H1 (cell line): Measurements from ENCODE around the gene TRIM71. TPM values are rescaled to one million over a fixed set of nuclear protein-coding genes. Genes with fewer than 3 reads are reported as not detected.

Experiments used
- CTCF ChIA-PET: fragments of 300-600 bp; sonication (Branson Sonifier 250); formaldehyde crosslinking; loops from one replicate; lab custom pipeline; 2021; ENCODE audit not compliant: partially characterized antibody; lab: Charles Lee
- POLR2A ChIA-PET: fragments of 300-600 bp; sonication (Branson Sonifier 250); formaldehyde crosslinking; loops from one replicate; lab custom pipeline; 2021; ENCODE audit warnings: inconsistent platforms; ENCODE audit not compliant: partially characterized antibody; lab: Charles Lee
- DNase-seq, 2 experiments: peaks; one replicate each; pipeline versions ENCODE4 v3.0.0 to v3.0.0-alpha.2; 2010 to 2022; ENCODE audit warnings: low spot score in 2 of 2, low read depth in 1 of 2, mixed read lengths in 1 of 2
- FAIRE-seq: peaks from 2 replicates; lab custom pipeline; 2011; peaks lifted over from hg19 to GRCh38; lab: Jason Lieb, UNC
- H2AFZ ChIP-seq: 2 replicates; pipeline ENCODE4 v1.8.1; 2012; ENCODE audit warnings: low read length, inconsistent platforms
- H2AK5ac ChIP-seq: 2 replicates; pipeline ENCODE4 v1.6.1; 2013; ENCODE audit warnings: low read depth, low read length
- H2BK120ac ChIP-seq: replicated peaks from 2 replicates; pipeline ENCODE3; 2013; ENCODE audit warnings: low read depth, low read length, inconsistent platforms
- H2BK12ac ChIP-seq: 2 replicates; pipeline ENCODE4 v1.6.1; 2013; ENCODE audit warnings: low read depth, low read length
- H2BK15ac ChIP-seq: 2 replicates; pipeline ENCODE4 v1.6.1; 2013; ENCODE audit warnings: low read length
- H2BK20ac ChIP-seq: 2 replicates; pipeline ENCODE4 v1.6.1; 2013; ENCODE audit warnings: low read length
- H2BK5ac ChIP-seq: 2 replicates; pipeline ENCODE4 v1.6.1; 2013; ENCODE audit warnings: low read depth, low read length
- H3K14ac ChIP-seq: 2 replicates; pipeline ENCODE4 v1.6.1; 2013; ENCODE audit warnings: inconsistent platforms; ENCODE audit not compliant: insufficient read length
- H3K18ac ChIP-seq: 2 replicates; pipeline ENCODE4 v1.6.1; 2013; ENCODE audit warnings: low read length; ENCODE audit errors: extremely low read depth
- H3K23ac ChIP-seq: 2 replicates; pipeline ENCODE4 v1.6.1; 2013; ENCODE audit warnings: inconsistent platforms; ENCODE audit not compliant: insufficient read length
- H3K23me2 ChIP-seq: 2 replicates; pipeline ENCODE4 v1.6.1; 2013; ENCODE audit warnings: low read depth, low read length
- H3K27ac ChIP-seq: 2 replicates; pipeline ENCODE4 v1.6.1; 2011; ENCODE audit warnings: low read depth, low read length, inconsistent platforms
- H3K27me3 ChIP-seq, 4 experiments: replicated peaks in 1 of 4; 1 replicate in 1 of 4; 2 replicates in 3 of 4; pipeline versions ENCODE4 v1.6.1 to v1.8.1; 2011 to 2013; ENCODE audit warnings: low read length in 3 of 4, mild to moderate bottlenecking in 3 of 4, inconsistent platforms in 2 of 4, mixed read lengths in 2 of 4, moderate library complexity in 1 of 4; ENCODE audit not compliant: control insufficient read depth in 3 of 4, insufficient read depth in 3 of 4; ENCODE audit errors: extremely low read depth in 1 of 4
- H3K36me3 ChIP-seq, 4 experiments: 2 replicates each; pipeline versions ENCODE4 v1.6.1 to v1.8.1; 2011 to 2013; ENCODE audit warnings: mild to moderate bottlenecking in 4 of 4, low read length in 3 of 4, moderate library complexity in 2 of 4, control low read depth in 1 of 4, inconsistent platforms in 1 of 4; ENCODE audit not compliant: insufficient read depth in 4 of 4, control insufficient read depth in 2 of 4
- H3K4ac ChIP-seq: replicated peaks from 2 replicates; pipeline ENCODE3; 2013; ENCODE audit warnings: low read length, low read depth, mixed read lengths, inconsistent platforms; ENCODE audit not compliant: insufficient read length
- H3K4me1 ChIP-seq, 4 experiments: replicated peaks in 1 of 4; 1 replicate in 1 of 4; 2 replicates in 3 of 4; pipeline versions ENCODE4 v1.6.1 to v1.8.1; 2011 to 2013; ENCODE audit warnings: low read length in 3 of 4, inconsistent platforms in 2 of 4, mixed read lengths in 1 of 4; ENCODE audit not compliant: insufficient read depth in 4 of 4, control insufficient read depth in 3 of 4
- H3K4me2 ChIP-seq, 2 experiments: 2 replicates each; pipeline versions ENCODE4 v1.6.1 to v1.8.1; 2011 to 2013; ENCODE audit warnings: low read depth in 2 of 2, low read length in 2 of 2, control low read depth in 1 of 2, inconsistent platforms in 1 of 2, mild to moderate bottlenecking in 1 of 2; ENCODE audit not compliant: insufficient read depth in 1 of 2
- H3K4me3 ChIP-seq, 4 experiments: fragments of 200-600, 300-600 bp in 1 of 4; sonication (generic), shearing (Covaris generic), sonication (Bioruptor Twin) in 1 of 4; 2 replicates each; pipeline versions ENCODE4 v1.5.1 to v1.8.1; 2011 to 2016; ENCODE audit warnings: low read length in 4 of 4, low read depth in 3 of 4, control low read depth in 2 of 4, inconsistent platforms in 2 of 4, mild to moderate bottlenecking in 2 of 4, mixed read lengths in 1 of 4, moderate library complexity in 1 of 4; ENCODE audit not compliant: insufficient read depth in 2 of 4; ENCODE audit errors: extremely low read depth in 1 of 4
- H3K56ac ChIP-seq: replicated peaks from 2 replicates; pipeline ENCODE3; 2013; ENCODE audit warnings: low read depth, mild to moderate bottlenecking, mixed read lengths, low read length, inconsistent platforms; ENCODE audit not compliant: insufficient read length
- H3K79me1 ChIP-seq: 2 replicates; pipeline ENCODE4 v1.6.1; 2013; ENCODE audit warnings: low read depth, low read length, control low read depth
- H3K79me2 ChIP-seq, 2 experiments: 2 replicates each; pipeline versions ENCODE4 v1.6.1 to v1.8.1; 2012 to 2013; ENCODE audit warnings: low read length in 2 of 2, mild to moderate bottlenecking in 2 of 2, inconsistent platforms in 1 of 2; ENCODE audit not compliant: insufficient read depth in 2 of 2, control insufficient read depth in 1 of 2
- H3K9ac ChIP-seq, 4 experiments: replicated peaks in 1 of 4; 1 replicate in 1 of 4; 2 replicates in 3 of 4; pipeline versions ENCODE4 v1.6.1 to v1.8.1; 2011 to 2013; ENCODE audit warnings: low read depth in 3 of 4, low read length in 3 of 4, control low read depth in 2 of 4, mild to moderate bottlenecking in 2 of 4, moderate library complexity in 2 of 4, inconsistent platforms in 1 of 4; ENCODE audit errors: extremely low read depth in 1 of 4
- H3K9me3 ChIP-seq, 2 experiments: 2 replicates each; pipeline versions ENCODE4 v1.6.1 to v1.8.1; 2012 to 2013; ENCODE audit warnings: mild to moderate bottlenecking in 2 of 2, moderate library complexity in 2 of 2, control low read depth in 1 of 2, inconsistent platforms in 1 of 2, low read depth in 1 of 2, low read length in 1 of 2, mixed read lengths in 1 of 2; ENCODE audit not compliant: insufficient read depth in 2 of 2
- H4K20me1 ChIP-seq, 2 experiments: replicated peaks in 1 of 2; 2 replicates each; pipeline versions ENCODE3 to v1.8.1; 2011 to 2013; ENCODE audit warnings: inconsistent platforms in 2 of 2, low read length in 2 of 2, mild to moderate bottlenecking in 1 of 2; ENCODE audit not compliant: insufficient read depth in 2 of 2, control insufficient read depth in 1 of 2
- H4K5ac ChIP-seq: 2 replicates; pipeline ENCODE4 v1.6.1; 2013; ENCODE audit warnings: low read length, low read depth, mixed read lengths, inconsistent platforms; ENCODE audit not compliant: insufficient read length
- H4K8ac ChIP-seq: 2 replicates; pipeline ENCODE4 v1.8.0; 2013; ENCODE audit warnings: mild to moderate bottlenecking, moderate library complexity, low read length, inconsistent platforms; ENCODE audit not compliant: insufficient read depth; ENCODE audit errors: extremely low read depth
- H4K91ac ChIP-seq: replicated peaks from 2 replicates; pipeline ENCODE3; 2013; ENCODE audit warnings: low read length, mixed read lengths, inconsistent platforms; ENCODE audit not compliant: insufficient read length
- BCL11A ChIP-seq, 2 experiments: IDR thresholded peaks; one replicate each; pipeline ENCODE4 v1.6.1; 2011; ENCODE audit warnings: low read depth in 2 of 2, low read length in 2 of 2, mild to moderate bottlenecking in 2 of 2
- CHD2 ChIP-seq: IDR thresholded peaks from 2 replicates; pipeline ENCODE4 v1.6.1; 2012; ENCODE audit warnings: low read length, improper control_type of control experiment
- HDAC6 ChIP-seq: IDR thresholded peaks from one replicate; pipeline ENCODE4 v1.7.1; 2012; ENCODE audit warnings: low read depth, mild to moderate bottlenecking, inconsistent platforms, low read length, moderate library complexity
- KDM4A ChIP-seq: IDR thresholded peaks from one replicate; pipeline ENCODE4 v1.7.1; 2012; ENCODE audit warnings: low read depth, mild to moderate bottlenecking, moderate library complexity, low read length, inconsistent platforms; ENCODE audit not compliant: severe bottlenecking
- PHF8 ChIP-seq: fragments of 200-600 bp; sonication (generic); conservative IDR thresholded peaks from 2 replicates; pipeline ENCODE4 v1.7.1; 2012; ENCODE audit warnings: low read depth, mild to moderate bottlenecking, inconsistent platforms, low read length, moderate library complexity
- POLR2A ChIP-seq, 2 experiments: IDR thresholded peaks; 1 replicate in 1 of 2; 2 replicates in 1 of 2; pipeline ENCODE4 v1.6.1; 2011; ENCODE audit warnings: low read depth in 2 of 2, low read length in 2 of 2, mild to moderate bottlenecking in 2 of 2; ENCODE audit errors: control extremely low read depth in 1 of 2
- RAD21 ChIP-seq, 2 experiments: IDR thresholded peaks in 1 of 2; conservative IDR thresholded peaks in 1 of 2; 2 replicates each; pipeline ENCODE4 v1.6.1; 2011; ENCODE audit warnings: low read depth in 2 of 2, low read length in 2 of 2, improper control_type of control experiment in 1 of 2, inconsistent platforms in 1 of 2, mild to moderate bottlenecking in 1 of 2, moderate library complexity in 1 of 2
- RXRA ChIP-seq: IDR thresholded peaks from 2 replicates; pipeline ENCODE4 v1.6.1; 2011; ENCODE audit warnings: low read depth, mild to moderate bottlenecking, low read length, moderate library complexity; ENCODE audit not compliant: insufficient read depth
- SIN3A ChIP-seq, 2 experiments: IDR thresholded peaks in 1 of 2; conservative IDR thresholded peaks in 1 of 2; 2 replicates each; pipeline ENCODE4 v1.6.1; 2011 to 2012; ENCODE audit warnings: low read length in 2 of 2, improper control_type of control experiment in 1 of 2, low read depth in 1 of 2, mild to moderate bottlenecking in 1 of 2
- SP4 ChIP-seq: IDR thresholded peaks from 2 replicates; pipeline ENCODE4 v1.6.1; 2012; ENCODE audit warnings: low read length, inconsistent platforms
- TAF1 ChIP-seq: IDR thresholded peaks from 2 replicates; pipeline ENCODE4 v1.6.1; 2011; ENCODE audit warnings: mild to moderate bottlenecking, low read depth, low read length
- TAF7 ChIP-seq: optimal IDR thresholded peaks from 2 replicates; pipeline ENCODE3; 2011; ENCODE audit warnings: low read depth, mild to moderate bottlenecking, inconsistent platforms, low read length, moderate library complexity, borderline replicate concordance
- TBP ChIP-seq: IDR thresholded peaks from 2 replicates; pipeline ENCODE4 v1.6.1; 2011; ENCODE audit warnings: low read depth, low read length, improper control_type of control experiment
- TCF12 ChIP-seq: IDR thresholded peaks from 2 replicates; pipeline ENCODE4 v1.6.1; 2011; ENCODE audit warnings: low read depth, mild to moderate bottlenecking, low read length
- WGBS, 2 experiments: shearing (Covaris generic) in 1 of 2; methylation state at CpG; one replicate each; pipeline versions ENCODE4 v1.1.6 to v1.1.7; 2013 to 2015; ENCODE audit warnings: low lambda C conversion rate in 2 of 2, mixed read lengths in 2 of 2, inconsistent platforms in 1 of 2, low coverage in 1 of 2, missing lambda C conversion rate in 1 of 2; ENCODE audit not compliant: insufficient replicate concordance in 2 of 2, insufficient coverage in 1 of 2, insufficient read length in 1 of 2; ENCODE audit errors: extremely low coverage in 1 of 2, missing lambda C conversion rate in 1 of 2; 5-methylcytosine and 5-hydroxymethylcytosine counted together
- polyA plus RNA-seq, 7 experiments: library from polyadenylated mRNA; depleted of rRNA in 3 of 7; stranded (reverse) in 5 of 7; unstranded in 2 of 7; fragments of >200 nt in 5 of 7; fragments of 200-250 nt in 2 of 7; gene quantifications; 1 replicate in 5 of 7; 2 replicates in 1 of 7; 4 replicates in 1 of 7; pipeline versions ENCODE4 v1.2.1 to v1.2.3, GENCODE V29; 2011 to 2013; ENCODE audit warnings: missing spikeins in 2 of 7, mixed read lengths in 2 of 7
- total RNA-seq: library from RNA; stranded (reverse); fragmentation: NEBNext Ultra II Directional; extraction: Animal tissue kit (Norgen Biotek cat#: 25700); gene quantifications from 2 replicates; pipeline ENCODE4 v1.2.1, GENCODE V29; 2021

Gene TRIM71
- total and polyA plus RNA-seq, 2 of the 8 experiments (the other 6 are each of a cell fraction or from before 2014, with no cell fraction given) = 53.7 to 293 TPM

GRCh38 chr3:32835049-32835371, 17.2 kb downstream of the TRIM71 start:
- Histone ChIP-seq H3K56ac (no peak overlapping the region), H2AK5ac (no peak overlapping the region), H2AFZ (no peak overlapping the region), H4K20me1 (peaks cover 25 to 32% of the 10 kb centered on the region in 2 experiments), H3K79me1 (no peaks in the 10 kb centered on the region; the same call in 1 of the 2 replicates), H4K5ac (peak overlapping the region; percentile 28), H3K9ac (no peak overlapping the region), H4K8ac (no peak overlapping the region), H3K27me3 (no peaks in the 10 kb centered on the region), H3K27ac (no peak overlapping the region), H3K36me3 (peaks cover 0 to 23% (median 0%) of the 10 kb centered on the region in 4 experiments; a peak in 1 of 8 replicates), H3K23ac (no peak overlapping the region), H3K79me2 (peaks cover 84 to 100% of the 10 kb centered on the region in 2 experiments), H4K91ac (peak overlapping the region; percentile 57), H3K14ac (no peak overlapping the region), H3K23me2 (peaks cover 3% of the 10 kb centered on the region), H2BK120ac (peak overlapping the region; percentile 70), H2BK12ac (peak overlapping the region; percentile 52; the same call in 1 of the 2 replicates), H3K4ac (no peak overlapping the region), H3K18ac (peak overlapping the region; percentile 36; the same call in 1 of the 2 replicates), H3K4me1 (peaks cover 21 to 53% (median 33%) of the 10 kb centered on the region in 4 experiments), H2BK15ac (no peak overlapping the region), H2BK5ac (peak overlapping the region; percentile 77; the same call in 1 of the 2 replicates), H2BK20ac (peak overlapping the region; percentile 69; the same call in 1 of the 2 replicates), H3K4me2 (peak overlapping the region; percentile 80 to 93), H3K4me3 (peak overlapping the region; percentile 17 to 57 (median 23); a peak in 7 of 8 replicates), H3K9me3 (no peaks in the 10 kb centered on the region)
- WGBS, 2 experiments = 44% methylated on average over 2 of the region's 2 CpGs; no CpG with 5 or more reads in 1 of the 2 experiments
- POLR2A ChIA-PET = interaction anchor here (1.2 to 17.0 kb wide), 13 partner anchors 9 to 59 kb away, joined by 3 to 303 read pairs (median 12); partner anchors contain the start of gene TRIM71
- FAIRE-seq = no peak
- CTCF ChIA-PET = interaction anchor here (0.8 to 2.7 kb wide), 6 partner anchors 29 to 100 kb away, joined by 3 to 8 read pairs (median 4); no protein-coding TSS in a partner anchor
- no peak for DNase-seq
- TF ChIP-seq SP4 = no peak
- no peak for TF ChIP-seq SIN3A (conservative IDR thresholded peaks at IDR 0.05 in 1 of 2, IDR thresholded peaks at IDR 0.05 in 1 of 2; ENCODE audit: low read depth in 1 of 2, low read length in 2 of 2)
- no peak for TF ChIP-seq PHF8
- TF ChIP-seq TCF12 = no peak
- no peak for TF ChIP-seq HDAC6
- no peak for TF ChIP-seq RAD21 (IDR thresholded peaks at IDR 0.05 in 1 of 2, conservative IDR thresholded peaks at IDR 0.05 in 1 of 2; ENCODE audit: low read depth in 2 of 2, low read length in 2 of 2)
- no peak for TF ChIP-seq TAF1
- no peak for TF ChIP-seq CHD2
- no peak for TF ChIP-seq TBP
- no peak for TF ChIP-seq POLR2A (IDR thresholded peaks at IDR 0.05; ENCODE audit: control extremely low read depth in 1 of 2, low read depth in 2 of 2, low read length in 2 of 2)
- no peak for TF ChIP-seq RXRA
- TF ChIP-seq KDM4A = no peak
- no peak for TF ChIP-seq BCL11A (IDR thresholded peaks at IDR 0.05; ENCODE audit: low read depth in 2 of 2, low read length in 2 of 2)
- TF ChIP-seq TAF7 = no peak
